Activated CD4-positive, alpha-beta memory T cell treated with anti-CD3 and anti-CD28 coated beads, Interleukin-2, amount 10 ng/mL, durations not matched to agents 7 days and 5 days (primary cell): Measurements from ENCODE around the gene TMEM203. TPM values are rescaled to one million over a fixed set of nuclear protein-coding genes. Genes with fewer than 3 reads are reported as not detected.

Experiments used
- CTCF ChIA-PET: fragments of 350-600 bp; sonication (Branson Sonifier 250); formaldehyde crosslinking; loops from one replicate; lab custom pipeline; 2021; ENCODE audit warnings: antibody characterized with exemption, inconsistent platforms; lab: Charles Lee
- POLR2A ChIA-PET: fragments of 350-600 bp; sonication (Branson Sonifier 250); formaldehyde crosslinking; loops from one replicate; lab custom pipeline; 2021; ENCODE audit warnings: antibody characterized with exemption; lab: Charles Lee
- DNase-seq: peaks from one replicate; pipeline ENCODE4 v3.0.0-alpha.2; 2020
- H3K27ac Mint-ChIP-seq: one replicate; pipeline ENCODE4 v1.8.0; 2021; ENCODE audit warnings: mild to moderate bottlenecking, mixed read lengths
- H3K27me3 Mint-ChIP-seq: one replicate; pipeline ENCODE4 v1.8.0; 2021; ENCODE audit warnings: mixed read lengths
- H3K36me3 Mint-ChIP-seq: one replicate; pipeline ENCODE4 v1.8.0; 2021; ENCODE audit warnings: low read depth, mixed read lengths
- H3K4me1 Mint-ChIP-seq: one replicate; pipeline ENCODE4 v1.8.0; 2021; ENCODE audit warnings: mixed read lengths
- H3K4me3 Mint-ChIP-seq: one replicate; pipeline ENCODE4 v1.8.0; 2021; ENCODE audit warnings: mild to moderate bottlenecking, mixed read lengths
- H3K9me3 Mint-ChIP-seq: one replicate; pipeline ENCODE4 v1.8.0; 2021; ENCODE audit warnings: mixed read lengths
- total RNA-seq, 2 experiments: library from RNA; stranded (reverse); gene quantifications; one replicate each; pipeline ENCODE4 v1.2.3, GENCODE V29; 2021

Gene TMEM203
- total RNA-seq, 2 experiments from 2014 or later: 28.9 to 29.2 TPM

GRCh38 chr9:137192859-137193258 lies 12.6 kb downstream of the TMEM203 start:
- no peak overlapping the region for H3K4me3 Mint-ChIP-seq
- no peak for DNase-seq
- ChIA-PET POLR2A (interaction anchor here (0.8 to 1.6 kb wide), 4 partner anchors 8 to 48 kb away, joined by 3 to 6 read pairs (median 4); partner anchors contain the start of genes TPRN and TUBB4B), CTCF (interaction anchor here (0.9 kb wide), 1 partner anchor 35 kb away, joined by 3 read pairs; the partner anchor contains the start of gene RNF224)
- no peaks in the 10 kb centered on the region for H3K27me3 Mint-ChIP-seq
- H3K27ac Mint-ChIP-seq: no peak overlapping the region
- H3K9me3 Mint-ChIP-seq: no peaks in the 10 kb centered on the region
- peaks cover 22% of the 10 kb centered on the region for H3K4me1 Mint-ChIP-seq
- peaks cover 15% of the 10 kb centered on the region for H3K36me3 Mint-ChIP-seq

GRCh38 chr9:137192448-137192780 lies 13.0 kb downstream of the TMEM203 start:
- CTCF ChIA-PET: no interaction called here
- Mint-ChIP-seq H3K4me1 (peaks cover 26% of the 10 kb centered on the region), H3K27me3 (no peaks in the 10 kb centered on the region), H3K36me3 (peaks cover 18% of the 10 kb centered on the region), H3K27ac (no peak overlapping the region), H3K9me3 (no peaks in the 10 kb centered on the region), H3K4me3 (no peak overlapping the region)
- POLR2A ChIA-PET: interaction anchor here (0.8 to 1.6 kb wide), 4 partner anchors 8 to 48 kb away, joined by 3 to 6 read pairs (median 4); partner anchors contain the start of genes CYSRT1, TPRN and TUBB4B
- no peak for DNase-seq

GRCh38 chr9:137191691-137192447 lies 13.6 kb downstream of the TMEM203 start:
- Mint-ChIP-seq H3K4me3 (no peak overlapping the region), H3K4me1 (peaks cover 31% of the 10 kb centered on the region), H3K9me3 (no peaks in the 10 kb centered on the region), H3K36me3 (peaks cover 18% of the 10 kb centered on the region), H3K27ac (no peak overlapping the region), H3K27me3 (no peaks in the 10 kb centered on the region)
- POLR2A ChIA-PET: interaction anchor here (0.6 to 1.6 kb wide), 5 partner anchors 9 to 49 kb away, joined by 3 to 6 read pairs (median 4); partner anchors contain the start of genes CYSRT1, TPRN and TUBB4B
- CTCF ChIA-PET: no interaction called here
- no peak for DNase-seq

- Mint-ChIP-seq H3K27ac (peak overlapping the region; percentile 61), H3K36me3 (peaks cover 18% of the 10 kb centered on the region), H3K9me3 (no peaks in the 10 kb centered on the region), H3K4me1 (peaks cover 37% of the 10 kb centered on the region), H3K4me3 (peak overlapping the region; percentile 61), H3K27me3 (no peaks in the 10 kb centered on the region)
- no peak for DNase-seq
- POLR2A ChIA-PET: interaction anchor here (0.6 to 1.6 kb wide), 3 partner anchors 10 to 34 kb away, joined by 3 to 6 read pairs (median 3); partner anchors contain the start of genes CYSRT1 and TPRN
- CTCF ChIA-PET: no interaction called here
These were observed 14.2 kb downstream of the TMEM203 start for GRCh38 chr9:137191245-137191644.

- CTCF ChIA-PET: interaction anchor here (1.5 to 2.8 kb wide), 3 partner anchors 14 to 36 kb away, joined by 6 to 12 read pairs (median 11); partner anchors contain the start of genes RNF208 and RNF224
These were observed 15.1 kb downstream of the TMEM203 start for GRCh38 chr9:137190315-137190856.

GRCh38 chr9:137189297-137190295 lies 15.9 kb downstream of the TMEM203 start:
- H3K36me3 Mint-ChIP-seq: peaks cover 19% of the 10 kb centered on the region
- H3K27me3 Mint-ChIP-seq: no peaks in the 10 kb centered on the region

More at GRCh38 chr9:137190315-137190856, 15.1 kb downstream of the TMEM203 start:
- peak overlapping the region; percentile 91 for H3K4me3 Mint-ChIP-seq
- H3K36me3 Mint-ChIP-seq: peaks cover 18% of the 10 kb centered on the region
- no peak for DNase-seq
- peaks cover 38% of the 10 kb centered on the region for H3K4me1 Mint-ChIP-seq
- POLR2A ChIA-PET: interaction anchor here (1.8 kb wide), 1 partner anchor 95 kb away, joined by 8 read pairs; no protein-coding TSS in a partner anchor
- H3K9me3 Mint-ChIP-seq: no peaks in the 10 kb centered on the region
- H3K27ac Mint-ChIP-seq: peak overlapping the region; percentile 61
- no peaks in the 10 kb centered on the region for H3K27me3 Mint-ChIP-seq

GRCh38 chr9:137188490-137189296 lies 16.8 kb downstream of the TMEM203 start, which contains the start of the genes ANAPC2 and SSNA1:
ANAPC2 (minus strand) TSS chr9:137188560; CDS start chr9:137188532, 28 bp downstream.
SSNA1 (plus strand) TSS chr9:137188676; CDS start chr9:137188727, 51 bp downstream.
- CTCF ChIA-PET: interaction anchor here (0.7 to 2.8 kb wide), 13 partner anchors 12 to 160 kb away, joined by 3 to 12 read pairs (median 6); partner anchors contain the start of genes MAN1B1, RNF208, RNF224 and TPRN
- POLR2A ChIA-PET: interaction anchor here (0.6 to 3.1 kb wide), 31 partner anchors 10 to 791 kb away, joined by 3 to 30 read pairs (median 5); partner anchors contain the start of genes CYSRT1, GRIN1, LRRC26 and MAN1B1

More at GRCh38 chr9:137189297-137190295, 15.9 kb downstream of the TMEM203 start:
- H3K9me3 Mint-ChIP-seq: no peaks in the 10 kb centered on the region
- no peak for DNase-seq
- peak overlapping the region; percentile 91 for H3K4me3 Mint-ChIP-seq
- peak overlapping the region; percentile 97 for H3K27ac Mint-ChIP-seq
- ChIA-PET CTCF (interaction anchor here (0.7 to 2.8 kb wide), 13 partner anchors 11 to 160 kb away, joined by 3 to 12 read pairs (median 6); partner anchors contain the start of genes MAN1B1, RNF208, RNF224 and TPRN), POLR2A (interaction anchor here (0.7 to 3.1 kb wide), 24 partner anchors 9 to 792 kb away, joined by 3 to 30 read pairs (median 6); partner anchors contain the start of genes CYSRT1, GRIN1, MAN1B1 and RNF208)
- peaks cover 38% of the 10 kb centered on the region for H3K4me1 Mint-ChIP-seq

GRCh38 chr9:137188086-137188489 lies 17.4 kb downstream of the TMEM203 start:
- no peaks in the 10 kb centered on the region for H3K9me3 Mint-ChIP-seq
- peaks cover 40% of the 10 kb centered on the region for H3K4me1 Mint-ChIP-seq
- H3K36me3 Mint-ChIP-seq: peaks cover 31% of the 10 kb centered on the region
- peak overlapping the region; percentile 94 for H3K27ac Mint-ChIP-seq
- ChIA-PET POLR2A (interaction anchor here (0.7 to 3.1 kb wide), 22 partner anchors 10 to 703 kb away, joined by 3 to 30 read pairs (median 6); partner anchors contain the start of genes CYSRT1, LRRC26, MAN1B1 and RNF208), CTCF (interaction anchor here (0.5 to 2.8 kb wide), 6 partner anchors 13 to 218 kb away, joined by 3 to 12 read pairs (median 11); partner anchors contain the start of genes RNF208 and TPRN)
- no peaks in the 10 kb centered on the region for H3K27me3 Mint-ChIP-seq
- DNase-seq: no peak
- peak overlapping the region; percentile 93 for H3K4me3 Mint-ChIP-seq

More at GRCh38 chr9:137188490-137189296, 16.8 kb downstream of the TMEM203 start, which contains the start of the genes ANAPC2 and SSNA1:
- Mint-ChIP-seq H3K9me3 (no peaks in the 10 kb centered on the region), H3K4me1 (peaks cover 40% of the 10 kb centered on the region), H3K4me3 (peak within 1 kb of the TSS; percentile 93), H3K27ac (peak within 1 kb of the TSS; percentile 97), H3K36me3 (peaks cover 28% of the 10 kb centered on the region), H3K27me3 (no peaks in the 10 kb centered on the region)
- peak; percentile 94 for DNase-seq

GRCh38 chr9:137187386-137187785 lies 18.1 kb downstream of the TMEM203 start:
- ChIA-PET POLR2A (interaction anchor here (0.7 to 3.1 kb wide), 17 partner anchors 11 to 702 kb away, joined by 3 to 30 read pairs (median 9); partner anchors contain the start of genes CYSRT1, LRRC26, MAN1B1 and RNF208), CTCF (interaction anchor here (0.5 to 2.8 kb wide), 4 partner anchors 17 to 218 kb away, joined by 3 to 12 read pairs (median 8); partner anchors contain the start of gene RNF208)
- Mint-ChIP-seq H3K36me3 (peaks cover 31% of the 10 kb centered on the region), H3K27ac (peak overlapping the region; percentile 94), H3K4me3 (peak overlapping the region; percentile 93), H3K9me3 (no peaks in the 10 kb centered on the region), H3K4me1 (peaks cover 40% of the 10 kb centered on the region), H3K27me3 (no peaks in the 10 kb centered on the region)
- DNase-seq: no peak

GRCh38 chr9:137186385-137186784 lies 19.1 kb downstream of the TMEM203 start:
- peak overlapping the region; percentile 93 for H3K4me3 Mint-ChIP-seq
- peaks cover 35% of the 10 kb centered on the region for H3K36me3 Mint-ChIP-seq
- peaks cover 40% of the 10 kb centered on the region for H3K4me1 Mint-ChIP-seq
- ChIA-PET CTCF (no interaction called here), POLR2A (no interaction called here)
- DNase-seq: no peak
- H3K27me3 Mint-ChIP-seq: no peaks in the 10 kb centered on the region
- H3K27ac Mint-ChIP-seq: peak overlapping the region; percentile 94
- no peaks in the 10 kb centered on the region for H3K9me3 Mint-ChIP-seq
